ENCODE data around the gene PRXL2A.
A peak's percentile ranks its signal among the peaks of the same experiment; 100 is the strongest.
"Not testable (repeated sequence)": the region's sequence is repeated elsewhere in the genome, so short reads cannot be mapped to it uniquely, and the experiment has no call there.

Gene PRXL2A

GRCh38 chr10:80477813-80478212 lies 69.5 kb downstream of the PRXL2A start:
- TF ChIP-seq, protein P1, sequence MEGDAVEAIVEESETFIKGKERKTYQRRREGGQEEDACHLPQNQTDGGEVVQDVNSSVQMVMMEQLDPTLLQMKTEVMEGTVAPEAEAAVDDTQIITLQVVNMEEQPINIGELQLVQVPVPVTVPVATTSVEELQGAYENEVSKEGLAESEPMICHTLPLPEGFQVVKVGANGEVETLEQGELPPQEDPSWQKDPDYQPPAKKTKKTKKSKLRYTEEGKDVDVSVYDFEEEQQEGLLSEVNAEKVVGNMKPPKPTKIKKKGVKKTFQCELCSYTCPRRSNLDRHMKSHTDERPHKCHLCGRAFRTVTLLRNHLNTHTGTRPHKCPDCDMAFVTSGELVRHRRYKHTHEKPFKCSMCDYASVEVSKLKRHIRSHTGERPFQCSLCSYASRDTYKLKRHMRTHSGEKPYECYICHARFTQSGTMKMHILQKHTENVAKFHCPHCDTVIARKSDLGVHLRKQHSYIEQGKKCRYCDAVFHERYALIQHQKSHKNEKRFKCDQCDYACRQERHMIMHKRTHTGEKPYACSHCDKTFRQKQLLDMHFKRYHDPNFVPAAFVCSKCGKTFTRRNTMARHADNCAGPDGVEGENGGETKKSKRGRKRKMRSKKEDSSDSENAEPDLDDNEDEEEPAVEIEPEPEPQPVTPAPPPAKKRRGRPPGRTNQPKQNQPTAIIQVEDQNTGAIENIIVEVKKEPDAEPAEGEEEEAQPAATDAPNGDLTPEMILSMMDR (IDR thresholded peaks at IDR 0.05): no peak
- H3K4me3 ChIP-seq: no peak overlapping the region
- no peak overlapping the region for H3K27ac ChIP-seq
- no peak for DNase-seq (ENCODE audit: low spot score)

DNA sequence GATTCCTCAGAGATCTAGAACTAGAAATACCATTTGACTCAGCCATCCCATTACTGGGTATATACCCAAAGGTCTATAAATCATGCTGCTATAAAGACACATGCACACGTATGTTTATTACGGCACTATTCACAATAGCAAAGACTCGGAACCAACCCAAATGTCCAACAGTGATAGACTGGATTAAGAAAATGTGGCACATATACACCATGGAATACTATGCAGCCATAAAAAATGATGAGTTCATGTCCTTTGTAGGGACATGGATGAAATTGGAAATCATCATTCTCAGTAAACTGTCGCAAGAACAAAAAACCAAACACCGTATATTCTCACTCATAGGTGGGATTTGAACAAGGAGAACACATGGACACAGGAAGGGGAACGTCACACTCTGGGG lies 72.0 kb downstream of the PRXL2A start:
- DNase-seq (ENCODE audit: low spot score); H3K4me3 ChIP-seq; H3K27ac ChIP-seq: not testable (repeated sequence)

GRCh38 chr10:80480852-80481251 lies 72.5 kb downstream of the PRXL2A start:
- no peak overlapping the region for H3K27ac ChIP-seq
- H3K4me3 ChIP-seq: no peak overlapping the region
- TF ChIP-seq, protein P1 (IDR thresholded peaks at IDR 0.05): no peak
- DNase-seq (ENCODE audit: low spot score): no peak

DNA sequence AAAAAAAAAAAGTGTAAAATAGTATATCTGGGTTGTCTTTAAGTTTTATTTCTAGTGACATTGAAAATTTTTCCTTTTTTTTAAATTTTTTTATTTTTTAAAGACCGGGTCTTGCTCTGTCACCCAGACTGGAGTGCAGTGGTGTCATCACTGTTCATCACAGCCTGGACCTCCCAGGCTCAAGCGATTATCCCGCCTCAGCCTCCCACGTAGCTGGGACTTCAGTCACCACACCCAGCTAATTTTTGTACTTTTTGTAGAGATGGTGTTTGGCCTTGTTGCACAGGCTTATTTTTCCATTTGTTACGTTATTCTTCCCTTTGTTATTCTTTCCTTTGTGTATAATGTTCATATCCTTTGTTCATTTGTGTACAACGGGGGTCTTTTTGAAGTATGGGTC lies 75.9 kb downstream of the PRXL2A start:
- TF ChIP-seq, protein P1 (IDR thresholded peaks at IDR 0.05): no peak
- no peak overlapping the region for H3K4me3 ChIP-seq
- no peak for DNase-seq (ENCODE audit: low spot score)
- H3K27ac ChIP-seq: no peak overlapping the region

DNA sequence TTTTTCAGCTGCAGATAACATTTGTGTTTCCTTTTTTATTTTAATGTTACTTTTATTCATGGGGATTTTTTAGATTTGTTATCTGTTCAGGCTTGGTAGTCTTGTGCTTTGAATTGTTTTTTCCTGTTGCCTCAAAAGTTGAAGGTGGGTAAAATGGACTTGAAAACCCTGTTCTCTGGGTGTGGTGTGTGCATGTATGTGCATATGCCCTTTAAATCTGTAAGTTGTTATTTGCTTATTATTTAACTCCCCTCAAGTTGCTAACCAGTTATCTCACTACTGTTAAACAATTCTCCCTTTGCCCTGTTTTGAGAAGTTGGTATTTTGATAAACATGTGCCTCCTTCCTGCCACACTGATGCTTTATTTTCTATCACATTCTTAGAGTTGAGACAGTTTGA lies 76.3 kb downstream of the PRXL2A start:
- Histone ChIP-seq H3K4me3 (no peak overlapping the region), H3K27ac (no peak overlapping the region)
- TF ChIP-seq, protein P1 (IDR thresholded peaks at IDR 0.05): no peak
- DNase-seq (ENCODE audit: low spot score): no peak

GRCh38 chr10:80485076-80485945 lies 77.0 kb downstream of the PRXL2A start:
- TF ChIP-seq, protein P1 (IDR thresholded peaks at IDR 0.05): no peak
- H3K4me3 ChIP-seq: no peak overlapping the region
- no peak for DNase-seq (ENCODE audit: low spot score)

DNA sequence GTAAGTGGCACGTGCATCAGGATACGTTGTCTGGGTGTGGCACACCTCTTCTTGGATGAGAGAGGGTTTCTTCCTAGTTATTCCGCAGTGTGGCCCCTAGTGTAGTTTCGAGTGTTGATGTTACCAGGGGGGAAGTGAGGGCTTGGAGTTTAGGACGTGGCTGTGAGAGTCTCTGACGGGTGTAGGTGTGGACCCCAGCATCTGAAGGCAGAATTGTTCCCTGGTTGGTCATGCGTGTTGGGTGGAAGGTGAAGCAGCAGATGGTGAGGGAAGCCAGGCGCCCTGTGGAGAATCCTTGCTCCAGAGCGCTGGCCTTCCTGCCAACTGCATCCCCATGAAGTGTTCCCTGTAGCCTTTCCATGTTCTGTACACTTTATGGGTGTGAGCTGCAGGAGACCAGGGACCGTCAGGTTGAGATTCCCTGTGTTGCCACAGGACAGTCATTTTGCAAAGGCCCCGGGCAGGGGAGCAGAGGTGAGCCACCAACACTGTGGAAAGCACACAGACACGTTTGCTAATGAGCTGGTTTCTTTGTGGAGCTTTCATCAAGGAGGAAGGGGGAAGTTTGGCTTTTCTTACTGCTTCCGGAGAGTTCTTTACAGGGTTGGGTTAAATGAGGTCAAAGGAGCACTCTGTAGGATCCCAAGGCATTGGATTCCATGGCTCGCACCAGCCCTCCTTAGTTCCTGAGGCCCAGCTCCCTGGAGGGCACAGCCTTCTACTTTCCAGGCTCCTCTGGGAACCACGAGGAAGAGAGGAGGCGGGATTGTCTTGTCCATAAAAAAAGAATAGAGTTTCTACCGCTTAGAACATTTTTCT lies 77.8 kb downstream of the PRXL2A start:
- Histone ChIP-seq H3K27ac (peak overlapping the region in 1 of 2 donors; percentile 50), H3K4me3 (no peak overlapping the region)
- no peak for DNase-seq (ENCODE audit: low spot score)
- TF ChIP-seq, protein P1 (IDR thresholded peaks at IDR 0.05): no peak

More at GRCh38 chr10:80485076-80485945, 77.0 kb downstream of the PRXL2A start:
- H3K27ac ChIP-seq: peak overlapping the region in 1 of 2 donors; percentile 21
